Islet of Langerhans (tissue), 1 donor: ENCODE results near the gene SPHK2.
"Not testable (repeated sequence)": the region's sequence is repeated elsewhere in the genome, so short reads cannot be mapped to it uniquely, and the experiment has no call there.

Source experiments
- FAIRE-seq: peaks from one replicate; lab custom pipeline; 2011; peaks lifted over from hg19 to GRCh38; lab: Jason Lieb, UNC

SPHK2 gene

GRCh38 chr19:48624791-48625723 lies 5.8 kb downstream of the SPHK2 start:
- FAIRE-seq, result no peak

- FAIRE-seq, result no peak
Observed at GRCh38 chr19:48625891-48626327, 6.6 kb downstream of the SPHK2 start.

GRCh38 chr19:48627201-48627864 lies 8.0 kb downstream of the SPHK2 start:
- no peak for FAIRE-seq

- FAIRE-seq, result no peak
Observed at GRCh38 chr19:48627865-48628314, 8.6 kb downstream of the SPHK2 start.

- FAIRE-seq, result no peak
Observed at GRCh38 chr19:48628486-48629296, 9.4 kb downstream of the SPHK2 start.

GRCh38 chr19:48629297-48629598 lies 9.9 kb downstream of the SPHK2 start:
- FAIRE-seq, result no peak

- FAIRE-seq, result no peak
Observed at GRCh38 chr19:48629599-48630295, 10.4 kb downstream of the SPHK2 start.

GRCh38 chr19:48630296-48631063 lies 11.2 kb downstream of the SPHK2 start:
- no peak for FAIRE-seq

GRCh38 chr19:48631225-48631624 lies 11.9 kb downstream of the SPHK2 start:
- no peak for FAIRE-seq

GRCh38 chr19:48632286-48632685 lies 13.0 kb downstream of the SPHK2 start:
- not testable (repeated sequence) for FAIRE-seq

GRCh38 chr19:48632692-48633147 lies 13.4 kb downstream of the SPHK2 start:
- no peak for FAIRE-seq

GRCh38 chr19:48633148-48634035 lies 14.1 kb downstream of the SPHK2 start:
- no peak for FAIRE-seq

- no peak for FAIRE-seq
Observed at GRCh38 chr19:48634036-48634342, 14.7 kb downstream of the SPHK2 start.

GRCh38 chr19:48634424-48635262 lies 15.3 kb downstream of the SPHK2 start:
- peak; percentile 51 for FAIRE-seq

GRCh38 chr19:48635263-48635965 lies 16.1 kb downstream of the SPHK2 start:
- no peak for FAIRE-seq

- no peak for FAIRE-seq
Observed at GRCh38 chr19:48635966-48636858, 16.9 kb downstream of the SPHK2 start.

GRCh38 chr19:48636859-48637448 lies 17.6 kb downstream of the SPHK2 start, which contains the start of gene DBP:
Gene DBP, minus strand, starts transcription at chr19:48637379. Its CDS starts 385 bp downstream, at chr19:48636994.
- no peak for FAIRE-seq
